ENCODE results near the gene CAMKK2.
"Not testable (repeated sequence)": the region's sequence is repeated elsewhere in the genome, so short reads cannot be mapped to it uniquely, and the experiment has no call there.

- TF ChIP-seq MAX (IDR thresholded peaks at IDR 0.05); MEIS2 (CRISPR knock-in tag; IDR thresholded peaks at IDR 0.05); BHLHE40 (IDR thresholded peaks at IDR 0.05; ENCODE audit: low read length); POLR2A (IDR thresholded peaks at IDR 0.05; ENCODE audit: insufficient read depth in 1 of 2, low read depth in 2 of 2, low read length in 2 of 2); ISL2 (CRISPR knock-in tag; IDR thresholded peaks at IDR 0.05); STAG1 (CRISPR knock-in tag; IDR thresholded peaks at IDR 0.05); BCL6 (CRISPR knock-in tag; IDR thresholded peaks at IDR 0.05); CBX2 (IDR thresholded peaks at IDR 0.05; ENCODE audit: low read depth, low read length); CBX2 (CRISPR knock-in tag; IDR thresholded peaks at IDR 0.05; ENCODE audit: low read depth); RXRA (CRISPR knock-in tag; IDR thresholded peaks at IDR 0.05); IKZF1 (IDR thresholded peaks at IDR 0.05); GABPA (IDR thresholded peaks at IDR 0.05; ENCODE audit: low read depth, low read length); GABPA (CRISPR knock-in tag; IDR thresholded peaks at IDR 0.05; ENCODE audit: low read depth): not testable (repeated sequence)
- TF ChIP-seq, protein P1, sequence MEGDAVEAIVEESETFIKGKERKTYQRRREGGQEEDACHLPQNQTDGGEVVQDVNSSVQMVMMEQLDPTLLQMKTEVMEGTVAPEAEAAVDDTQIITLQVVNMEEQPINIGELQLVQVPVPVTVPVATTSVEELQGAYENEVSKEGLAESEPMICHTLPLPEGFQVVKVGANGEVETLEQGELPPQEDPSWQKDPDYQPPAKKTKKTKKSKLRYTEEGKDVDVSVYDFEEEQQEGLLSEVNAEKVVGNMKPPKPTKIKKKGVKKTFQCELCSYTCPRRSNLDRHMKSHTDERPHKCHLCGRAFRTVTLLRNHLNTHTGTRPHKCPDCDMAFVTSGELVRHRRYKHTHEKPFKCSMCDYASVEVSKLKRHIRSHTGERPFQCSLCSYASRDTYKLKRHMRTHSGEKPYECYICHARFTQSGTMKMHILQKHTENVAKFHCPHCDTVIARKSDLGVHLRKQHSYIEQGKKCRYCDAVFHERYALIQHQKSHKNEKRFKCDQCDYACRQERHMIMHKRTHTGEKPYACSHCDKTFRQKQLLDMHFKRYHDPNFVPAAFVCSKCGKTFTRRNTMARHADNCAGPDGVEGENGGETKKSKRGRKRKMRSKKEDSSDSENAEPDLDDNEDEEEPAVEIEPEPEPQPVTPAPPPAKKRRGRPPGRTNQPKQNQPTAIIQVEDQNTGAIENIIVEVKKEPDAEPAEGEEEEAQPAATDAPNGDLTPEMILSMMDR (CRISPR knock-in tag; IDR thresholded peaks at IDR 0.05): not testable (repeated sequence)
These were observed 10.9 kb upstream of the CAMKK2 start for GRCh38 chr12:121307397-121307796.
